Testis (tissue), 3 donors: ENCODE measurements around the gene REPS1. TPM values are rescaled to one million over a fixed set of nuclear protein-coding genes. Genes with fewer than 3 reads are reported as not detected.

Source experiments
- DNase-seq: peaks from one replicate; pipeline ENCODE4 v3.0.0-alpha.2; 2019
- H3K27ac ChIP-seq, 2 donors: fragments of 200-600 bp; sonication (generic); one replicate each; pipeline ENCODE4 v1.5.1; 2019
- H3K27me3 ChIP-seq: fragments of 200-600 bp; sonication (generic); one replicate; pipeline ENCODE4 v1.5.1; 2019
- H3K36me3 ChIP-seq: fragments of 200-600 bp; sonication (generic); one replicate; pipeline ENCODE4 v1.5.1; 2017; ENCODE audit warnings: low read depth; ENCODE audit errors: missing control alignments
- H3K4me1 ChIP-seq: fragments of 200-600 bp; sonication (generic); one replicate; pipeline ENCODE4 v1.5.1; 2019
- H3K4me3 ChIP-seq, 2 donors: fragments of 200-600 bp; sonication (generic); one replicate each; pipeline ENCODE4 v1.5.1; 2017 to 2019
- H3K9me3 ChIP-seq: fragments of 200-600 bp; sonication (generic); one replicate; pipeline ENCODE4 v1.5.1; 2017
- CTCF ChIP-seq, 3 experiments: fragments of 450-650 bp in 2 of 3; fragments of 200-600 bp in 1 of 3; sonication (generic) in 1 of 3; IDR thresholded peaks; one replicate each; pipeline ENCODE4 v1.5.1; 2016 to 2019; ENCODE audit warnings: antibody characterized with exemption in 3 of 3, mild to moderate bottlenecking in 2 of 3, moderate library complexity in 1 of 3
- POLR2A ChIP-seq: fragments of 450-650 bp; IDR thresholded peaks from one replicate; pipeline ENCODE4 v1.6.1; 2017; ENCODE audit warnings: antibody characterized with exemption, mild to moderate bottlenecking, moderate library complexity
- WGBS, 2 donors: methylation state at CpG; one replicate each; pipeline ENCODE4 v1.1.5; 2018; 5-methylcytosine and 5-hydroxymethylcytosine counted together
- intact Hi-C: fragments of 100-400 bp; cut with DNase I; formaldehyde crosslinking; loops from one replicate; pipeline ENCODE4 v1.15.1; 2023; ENCODE audit warnings: low total_unique reads
- polyA plus RNA-seq: library from polyadenylated mRNA; stranded (reverse); fragments of 350-450 nt; fragmentation: Illumina TruSeq; extraction: RNeasy Lipid Tissue Mini Kit (QIAGEN cat#74804); gene quantifications from one replicate; pipeline ENCODE4 v1.2.3, GENCODE V29; 2014; ENCODE audit warnings: low read depth, low replicate concordance; ENCODE audit not compliant: insufficient read depth
- total RNA-seq, 2 donors: library from RNA; depleted of rRNA; stranded (reverse); fragments of >200 nt; gene quantifications; one replicate each; pipeline ENCODE4 v1.2.3, GENCODE V29; 2016

The REPS1 gene
- total and polyA plus RNA-seq, 3 donors from 2014 or later, result 82.0 to 170 (median 160) TPM

GRCh38 chr6:138964012-138964411 lies 24.0 kb downstream of the REPS1 start:
- DNase-seq, result no peak
- H3K27ac ChIP-seq, result no peak overlapping the region
- no peaks in the 10 kb centered on the region for H3K9me3 ChIP-seq
- no peaks in the 10 kb centered on the region for H3K36me3 ChIP-seq
- TF ChIP-seq POLR2A (no peak), CTCF (IDR thresholded peaks at IDR 0.05) (no peak)
- 93 to 96% methylated on average over 1 of the region's 1 CpG for WGBS, 2 donors
- H3K4me1 ChIP-seq, result peaks cover 13% of the 10 kb centered on the region
- intact Hi-C loops, result no loop called here
- H3K27me3 ChIP-seq, result no peaks in the 10 kb centered on the region
- H3K4me3 ChIP-seq, result no peak overlapping the region

DNA sequence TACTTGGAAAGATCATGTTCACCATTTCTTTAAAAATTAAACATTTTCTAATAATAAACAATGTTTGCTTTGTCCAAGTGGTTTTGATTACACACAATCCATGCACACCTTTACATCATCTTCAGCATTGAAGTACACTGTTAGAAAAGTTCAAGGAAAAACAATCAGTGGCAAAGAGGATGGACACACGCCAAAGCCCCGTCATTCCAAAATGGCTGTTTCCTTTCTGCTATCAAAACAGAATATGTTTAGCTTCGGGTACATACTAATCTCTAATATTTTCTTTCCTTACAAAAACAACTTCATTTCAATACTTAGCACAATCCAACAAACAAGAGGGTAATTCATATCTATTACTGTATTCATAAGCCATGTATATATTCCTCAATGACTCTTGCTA lies 24.5 kb downstream of the REPS1 start:
- no peak for DNase-seq
- Histone ChIP-seq H3K36me3 (no peaks in the 10 kb centered on the region), H3K27me3 (no peaks in the 10 kb centered on the region), H3K27ac (no peak overlapping the region), H3K4me1 (peaks cover 13% of the 10 kb centered on the region), H3K9me3 (no peaks in the 10 kb centered on the region), H3K4me3 (no peak overlapping the region)
- no peak for TF ChIP-seq POLR2A
- no peak for TF ChIP-seq CTCF (IDR thresholded peaks at IDR 0.05)
- intact Hi-C loops, result no loop called here
- WGBS, 2 donors, result 36 to 58% methylated on average over 3 of the region's 3 CpGs

DNA sequence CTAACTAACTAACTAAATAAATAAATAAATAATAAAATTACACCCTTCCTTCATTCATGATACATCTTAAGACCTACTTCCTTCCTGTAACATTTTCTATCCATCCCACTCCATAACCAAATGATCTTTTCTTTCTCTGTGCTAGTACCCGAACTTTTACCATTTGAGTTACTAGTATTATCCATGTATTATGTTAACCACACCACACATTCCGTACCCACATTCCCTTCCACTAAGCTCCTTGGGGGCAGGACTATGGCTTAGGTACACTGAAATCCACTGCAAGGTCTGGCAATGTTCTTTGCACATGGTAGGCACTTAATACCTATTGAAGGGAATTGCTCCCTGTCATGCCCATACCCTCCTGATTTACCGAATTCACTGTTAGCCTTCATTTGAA lies 24.9 kb downstream of the REPS1 start:
- H3K27ac ChIP-seq, result no peak overlapping the region
- WGBS, 2 donors, result 90 to 96% methylated on average over 3 of the region's 3 CpGs
- intact Hi-C loops, result no loop called here

GRCh38 chr6:138959521-138959920 lies 28.5 kb downstream of the REPS1 start:
- H3K9me3 ChIP-seq, result no peaks in the 10 kb centered on the region
- 83 to 93% methylated on average over 3 of the region's 3 CpGs for WGBS, 2 donors
- no peak for DNase-seq
- peaks cover 11% of the 10 kb centered on the region for H3K4me1 ChIP-seq
- no peak overlapping the region for H3K4me3 ChIP-seq
- no peaks in the 10 kb centered on the region for H3K27me3 ChIP-seq
- H3K27ac ChIP-seq, result no peak overlapping the region
- no peaks in the 10 kb centered on the region for H3K36me3 ChIP-seq
- TF ChIP-seq POLR2A (no peak), CTCF (IDR thresholded peaks at IDR 0.05) (no peak)
- intact Hi-C loops, result no loop called here

More for the DNA sequence above, 24.9 kb downstream of the REPS1 start:
- Histone ChIP-seq H3K36me3 (no peaks in the 10 kb centered on the region), H3K4me3 (no peak overlapping the region), H3K9me3 (no peaks in the 10 kb centered on the region), H3K27me3 (no peaks in the 10 kb centered on the region), H3K4me1 (peaks cover 13% of the 10 kb centered on the region)
- TF ChIP-seq POLR2A (no peak), CTCF (IDR thresholded peaks at IDR 0.05) (no peak)
- no peak for DNase-seq

DNA sequence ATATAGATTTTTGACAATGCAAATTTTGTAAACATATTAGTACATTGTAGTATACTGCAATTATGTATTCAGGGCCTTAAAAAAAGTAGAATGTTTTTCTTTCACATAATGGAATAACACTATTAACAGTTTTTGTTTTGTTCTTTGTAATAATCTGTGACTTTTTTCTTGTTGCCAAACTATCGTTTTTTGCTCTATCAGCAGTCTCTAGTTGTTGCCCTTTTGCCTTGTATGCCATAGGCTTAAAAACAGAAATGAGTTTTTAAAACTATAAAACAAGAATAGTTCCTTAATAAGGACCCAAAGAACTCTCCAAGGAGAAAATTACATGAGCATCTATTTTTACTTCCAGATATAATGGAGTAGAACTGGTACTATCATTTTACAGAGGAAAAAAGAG lies 29.5 kb downstream of the REPS1 start:
- no peak for DNase-seq
- Histone ChIP-seq H3K27ac (no peak overlapping the region), H3K4me3 (no peak overlapping the region), H3K36me3 (no peaks in the 10 kb centered on the region), H3K9me3 (no peaks in the 10 kb centered on the region), H3K4me1 (peaks cover 11% of the 10 kb centered on the region), H3K27me3 (no peaks in the 10 kb centered on the region)
- intact Hi-C loops, result no loop called here
- 26 to 36% methylated on average over 1 of the region's 1 CpG for WGBS, 2 donors
- no peak for TF ChIP-seq POLR2A
- no peak for TF ChIP-seq CTCF (IDR thresholded peaks at IDR 0.05)
